Skin epidermis (tissue), 12 donors: ENCODE data around the gene DAO.
"Not testable (repeated sequence)": the region's sequence is repeated elsewhere in the genome, so short reads cannot be mapped to it uniquely, and the experiment has no call there.

Experiments used
- H3K27ac ChIP-seq, 21 experiments: fragments of 200-600 bp; sonication (generic) in 11 of 21; one replicate each; pipeline ENCODE4 v1.5.0; 2020; ENCODE audit warnings: mild to moderate bottlenecking in 3 of 21, inconsistent platforms in 2 of 21, moderate library complexity in 2 of 21
- H3K4me3 ChIP-seq, 7 experiments: fragments of 200-600 bp; sonication (generic) in 2 of 7; one replicate each; pipeline ENCODE4 v1.5.0; 2020; ENCODE audit warnings: inconsistent platforms in 2 of 7, mild to moderate bottlenecking in 2 of 7, moderate library complexity in 1 of 7

Gene DAO

DNA sequence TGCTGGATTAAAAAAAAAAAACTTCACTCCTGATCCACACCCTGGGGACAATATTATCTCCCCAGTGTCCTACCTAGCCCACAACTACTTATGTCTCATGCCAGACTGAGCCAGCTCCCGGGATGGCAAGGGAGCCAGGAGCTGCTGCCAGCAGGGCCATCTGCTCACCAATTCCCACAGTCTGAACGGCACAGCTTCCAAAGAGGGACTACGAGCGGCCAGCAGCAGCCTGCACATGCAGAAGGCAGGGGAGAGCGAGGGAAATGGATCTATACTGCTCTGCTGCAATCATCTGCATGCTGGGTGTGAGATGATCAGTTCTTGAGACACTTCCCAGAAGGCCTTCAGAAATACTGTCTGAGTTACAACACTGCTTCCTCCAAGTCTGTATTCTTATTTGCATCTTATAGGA, 33.6 kb upstream of the DAO start:
- Histone ChIP-seq H3K4me3 (no peak overlapping the region), H3K27ac (peak overlapping the region in 7 of 21 experiments; percentile 12 to 52 (median 32))

DNA sequence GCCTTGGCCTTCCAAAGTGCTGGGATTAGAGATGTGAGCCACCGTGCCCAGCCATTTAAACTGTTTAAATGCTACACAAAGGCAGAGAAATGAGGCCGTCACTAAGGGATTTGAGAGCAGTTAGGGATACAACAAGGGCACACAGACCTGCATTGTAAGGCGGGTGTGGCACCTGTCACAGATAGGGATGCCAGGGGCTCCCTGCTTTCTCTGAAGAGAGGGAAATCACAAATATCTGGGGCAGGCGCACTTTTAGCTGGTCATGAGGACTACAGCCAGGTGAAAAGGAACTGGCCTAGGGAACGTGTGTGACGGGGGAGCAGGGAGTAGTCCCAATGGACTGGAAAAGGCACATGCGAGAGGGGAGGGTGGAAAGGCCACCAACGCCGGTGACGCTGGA, 32.2 kb upstream of the DAO start:
- Histone ChIP-seq H3K4me3 (no peak overlapping the region), H3K27ac (peak overlapping the region in 2 of 21 experiments; percentile 11 to 28)

- H3K27ac ChIP-seq: peak overlapping the region in 1 of 21 experiments; percentile 42
- H3K4me3 ChIP-seq: no peak overlapping the region
These were observed 30.2 kb upstream of the DAO start for GRCh38 chr12:108849660-108850059.

GRCh38 chr12:108850854-108851573, 28.9 kb upstream of the DAO start:
- peak overlapping the region in 11 of 21 experiments; percentile 7 to 62 (median 36) for H3K27ac ChIP-seq

GRCh38 chr12:108852674-108853309, 27.1 kb upstream of the DAO start:
- Histone ChIP-seq H3K4me3 (no peak overlapping the region), H3K27ac (peak overlapping the region in 14 of 21 experiments; percentile 0 to 94 (median 44))

More at GRCh38 chr12:108850854-108851573, 28.9 kb upstream of the DAO start:
- peak overlapping the region in 1 of 7 experiments; percentile 2 for H3K4me3 ChIP-seq

DNA sequence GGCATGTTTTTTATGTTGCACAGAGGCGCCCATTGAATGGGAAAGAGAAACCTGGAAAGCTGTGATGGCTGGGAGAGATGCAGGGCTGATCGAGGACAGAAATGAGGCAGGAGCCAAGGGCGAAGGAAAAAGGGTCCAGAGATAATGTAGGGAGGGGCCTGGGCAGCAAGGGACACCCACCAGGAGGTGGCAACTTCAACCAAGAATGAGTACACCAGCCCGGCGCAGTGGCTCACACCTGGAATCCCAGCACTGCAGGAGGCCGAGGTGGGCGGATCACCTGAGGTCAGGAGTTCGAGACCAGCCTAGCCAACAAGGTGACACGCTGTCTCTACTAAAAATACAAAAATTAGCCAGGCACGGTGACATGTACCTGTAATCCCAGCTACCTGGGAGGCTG, 26.5 kb upstream of the DAO start:
- Histone ChIP-seq H3K27ac (peak overlapping the region in 18 of 21 experiments; percentile 20 to 94 (median 62)), H3K4me3 (no peak overlapping the region)

GRCh38 chr12:108853981-108854446, 25.9 kb upstream of the DAO start:
- Histone ChIP-seq H3K27ac (peak overlapping the region in 20 of 21 experiments; percentile 0 to 94 (median 58)), H3K4me3 (no peak overlapping the region)

GRCh38 chr12:108854451-108855283, 25.2 kb upstream of the DAO start:
- H3K27ac ChIP-seq: peak overlapping the region in 20 of 21 experiments; percentile 0 to 94 (median 67)

DNA sequence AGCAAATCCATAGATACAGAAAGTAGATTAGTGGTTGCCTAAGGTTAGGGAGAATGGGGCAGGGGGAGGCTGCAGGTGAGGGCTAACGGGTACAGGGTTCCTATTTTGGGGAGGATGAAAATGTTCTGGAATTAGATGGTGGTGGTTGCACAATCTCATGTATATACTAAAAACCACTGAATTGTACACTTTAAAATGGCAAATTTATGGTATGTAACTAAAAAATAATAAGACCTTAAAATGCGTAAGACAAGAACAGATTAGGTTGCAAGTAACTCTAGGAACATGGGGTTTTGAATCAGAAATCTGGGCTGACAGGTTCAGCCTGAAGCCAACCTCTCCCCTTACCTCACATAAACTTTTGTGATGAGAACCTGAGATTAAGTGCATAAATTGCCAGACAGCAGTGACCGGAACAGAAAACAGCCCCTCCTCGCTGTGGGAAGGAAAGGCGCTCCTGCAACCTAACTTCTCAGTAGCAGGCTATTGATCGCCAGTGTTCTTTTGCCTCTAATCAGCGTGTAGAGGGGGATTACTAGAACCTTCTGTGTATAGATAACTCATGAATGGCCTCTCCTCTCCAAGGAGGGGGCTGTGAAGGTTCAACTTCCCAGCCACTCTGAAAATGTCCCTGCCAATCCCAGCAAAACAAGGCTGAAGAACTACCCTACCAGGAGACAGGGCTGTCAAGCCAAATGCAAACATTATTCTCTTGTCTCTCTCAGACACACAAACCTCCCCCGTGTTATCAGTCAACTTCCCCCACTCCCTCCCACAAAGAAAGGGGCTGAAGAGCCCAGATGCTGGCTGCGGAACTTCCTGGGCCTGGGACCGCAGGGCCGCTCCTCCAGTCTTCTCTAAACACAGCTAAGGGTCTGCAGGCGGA, 24.4 kb upstream of the DAO start:
- peak overlapping the region in 19 of 21 experiments; percentile 72 to 95 (median 91) for H3K27ac ChIP-seq
- peak overlapping the region; percentile 58 to 81 (median 70) for H3K4me3 ChIP-seq

More at GRCh38 chr12:108854451-108855283, 25.2 kb upstream of the DAO start:
- H3K4me3 ChIP-seq: no peak overlapping the region

DNA sequence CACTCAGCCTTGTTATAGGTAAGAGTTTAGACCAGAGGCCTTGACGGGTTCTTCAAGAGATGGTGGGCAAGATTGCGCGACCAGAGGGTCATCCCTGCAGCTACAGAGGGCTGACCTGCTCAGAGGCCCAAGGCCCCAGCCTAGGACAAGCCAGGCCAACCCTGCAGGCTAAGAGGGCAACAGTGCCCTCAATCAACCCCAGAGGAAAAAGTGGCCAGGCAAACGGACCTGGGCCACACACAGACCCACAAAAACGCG, 23.8 kb upstream of the DAO start:
- H3K4me3 ChIP-seq: peak overlapping the region; percentile 58 to 81 (median 70)

DNA sequence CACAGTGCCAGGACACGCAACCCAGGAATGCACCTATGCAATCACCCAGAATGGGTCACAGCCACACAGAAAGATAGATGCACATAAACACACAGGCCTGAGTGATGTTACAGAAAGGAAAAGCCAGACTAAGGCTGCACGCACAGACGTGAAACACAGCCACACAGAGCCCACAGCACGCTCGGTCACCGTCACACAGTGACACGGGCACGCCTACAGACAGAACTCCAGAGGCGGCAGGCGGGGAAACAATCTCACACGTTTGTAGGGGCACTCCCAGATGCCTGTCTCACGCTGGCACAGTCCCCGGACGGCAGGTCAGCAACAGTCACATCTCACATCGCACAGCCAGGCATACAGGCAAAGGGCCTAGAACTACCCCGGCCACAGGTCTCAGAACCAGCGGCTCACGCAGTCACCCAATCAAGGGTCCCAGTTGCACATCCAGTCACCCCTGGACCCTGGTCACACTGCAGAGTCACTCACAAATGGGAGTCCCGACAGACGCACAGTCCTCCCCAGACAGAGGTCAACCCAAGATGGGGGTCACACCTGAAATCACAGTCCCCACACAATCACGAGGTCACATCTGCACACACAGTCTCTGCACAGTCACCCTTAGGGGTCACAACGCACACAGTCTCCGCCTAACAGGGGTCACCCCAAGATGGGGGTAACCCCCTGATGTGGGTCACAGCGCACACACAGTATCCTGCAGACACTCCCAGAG, 23.3 kb upstream of the DAO start:
- Histone ChIP-seq H3K4me3 (peak overlapping the region; percentile 58 to 81 (median 70)), H3K27ac (peak overlapping the region; percentile 69 to 95 (median 90))

More for the DNA sequence above, 23.8 kb upstream of the DAO start:
- H3K27ac ChIP-seq: peak overlapping the region in 19 of 21 experiments; percentile 72 to 95 (median 91)

DNA sequence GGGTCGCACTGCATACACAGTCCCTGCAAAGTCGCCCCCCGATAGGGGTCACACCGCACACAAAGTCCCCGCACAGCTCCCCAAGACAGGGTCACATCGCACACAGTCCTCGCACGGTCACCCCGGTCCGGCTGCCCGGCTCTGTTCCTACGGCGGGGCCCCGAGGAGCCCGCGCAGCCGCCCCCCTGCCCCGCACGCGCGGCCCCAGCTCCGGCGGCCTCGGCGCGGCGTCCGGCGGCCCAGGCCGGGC, 22.8 kb upstream of the DAO start:
- H3K4me3 ChIP-seq: peak overlapping the region; percentile 58 to 81 (median 70)
- peak overlapping the region; percentile 69 to 95 (median 90) for H3K27ac ChIP-seq

DNA sequence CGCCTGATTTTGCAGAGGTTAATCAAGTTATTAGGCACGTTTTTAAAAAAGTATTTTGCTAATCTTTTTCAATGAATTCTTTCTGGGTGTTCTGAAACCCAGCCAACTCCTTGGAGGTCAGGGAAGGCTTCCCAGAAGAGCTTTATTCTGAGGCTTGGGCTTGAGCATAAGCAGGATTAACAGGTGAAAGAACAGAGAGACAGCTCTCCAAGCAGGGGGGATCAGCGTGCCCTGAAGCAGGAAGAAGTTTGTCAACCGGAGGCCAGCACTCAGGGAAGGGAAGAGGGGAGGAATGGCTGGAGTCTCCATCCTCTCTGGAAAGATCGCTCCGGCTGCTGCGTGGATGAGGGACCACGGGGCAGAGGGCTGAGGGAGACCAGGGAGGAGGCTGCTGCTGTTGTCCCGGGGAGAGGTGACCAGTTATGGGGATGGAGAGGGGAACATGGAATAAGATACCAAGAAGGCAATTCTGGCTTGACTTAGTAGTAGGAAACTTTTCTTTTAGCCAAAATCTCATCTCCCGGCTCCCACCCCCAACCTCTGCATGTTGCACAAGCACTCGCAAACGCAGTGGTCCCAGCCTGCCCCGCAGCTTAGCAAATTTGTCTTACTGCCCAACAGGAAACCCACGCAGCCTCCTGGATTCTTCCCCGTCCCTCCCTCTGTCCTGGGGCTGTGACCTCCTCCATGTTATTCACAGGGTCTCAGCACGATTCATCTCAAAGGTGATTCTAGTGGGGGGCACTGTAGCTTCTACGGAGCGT, 21.4 kb upstream of the DAO start:
- H3K27ac ChIP-seq: peak overlapping the region in 18 of 21 experiments; percentile 81 to 96 (median 90)
- peak overlapping the region; percentile 36 to 81 (median 70) for H3K4me3 ChIP-seq

DNA sequence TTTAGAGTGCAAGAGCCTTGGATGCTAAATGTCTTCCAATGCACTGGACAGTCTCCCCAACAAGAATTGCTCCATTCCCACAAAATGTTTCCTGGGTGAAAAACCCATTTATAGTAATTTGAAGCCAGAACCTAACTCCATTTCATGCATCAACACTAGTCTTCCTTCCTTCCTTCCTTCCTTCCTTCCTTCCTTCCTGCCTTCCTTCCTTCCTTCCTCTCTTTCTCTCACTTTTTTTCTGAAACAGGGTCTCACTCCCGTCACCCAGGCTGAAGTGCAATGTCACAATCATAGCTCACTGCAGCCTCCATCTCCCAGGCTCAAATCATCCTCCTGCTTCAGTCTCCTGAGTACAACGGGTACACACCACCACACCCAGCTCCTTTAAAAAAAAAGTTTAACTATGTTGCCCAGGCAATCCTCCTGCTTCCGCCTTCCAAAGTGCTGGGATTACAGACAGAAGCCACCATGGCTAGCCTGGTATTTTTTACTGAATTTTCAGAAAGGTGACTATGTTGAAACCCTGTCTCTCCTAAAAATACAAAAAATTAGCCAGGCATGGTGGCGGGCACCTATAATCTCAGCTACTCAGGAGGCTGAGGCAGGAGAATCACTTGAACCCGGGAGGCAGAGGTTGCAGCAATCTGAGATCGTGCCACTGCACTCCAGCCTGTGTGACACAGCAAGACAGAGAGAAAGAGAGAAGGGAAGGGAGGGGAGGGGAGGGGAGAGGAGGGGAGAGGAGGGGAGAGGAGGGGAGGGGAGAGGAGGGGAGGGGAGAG, 20.6 kb upstream of the DAO start:
- not testable (repeated sequence) for H3K4me3 ChIP-seq
- H3K27ac ChIP-seq: peak overlapping the region in 7 of 21 experiments; percentile 39 to 96 (median 93)

DNA sequence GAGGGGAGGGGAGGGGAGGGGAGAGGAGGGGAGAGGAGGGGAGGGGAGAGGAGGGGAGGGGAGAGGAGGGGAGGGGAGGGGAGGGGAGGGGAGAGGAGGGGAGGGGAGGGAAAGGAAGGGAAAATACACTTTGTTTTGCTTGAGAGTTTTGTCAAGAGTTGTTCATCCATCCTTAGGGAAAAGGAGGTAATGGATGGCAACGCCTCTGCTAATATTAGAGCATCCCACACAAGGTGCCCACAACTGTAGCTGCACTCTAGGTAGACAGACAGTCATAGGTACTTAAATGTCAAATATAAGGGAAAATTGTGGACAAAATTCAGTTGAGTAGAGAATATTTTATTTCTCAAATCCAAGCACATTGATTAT, 20.0 kb upstream of the DAO start:
- H3K4me3 ChIP-seq: no peak overlapping the region
- no peak overlapping the region for H3K27ac ChIP-seq

DNA sequence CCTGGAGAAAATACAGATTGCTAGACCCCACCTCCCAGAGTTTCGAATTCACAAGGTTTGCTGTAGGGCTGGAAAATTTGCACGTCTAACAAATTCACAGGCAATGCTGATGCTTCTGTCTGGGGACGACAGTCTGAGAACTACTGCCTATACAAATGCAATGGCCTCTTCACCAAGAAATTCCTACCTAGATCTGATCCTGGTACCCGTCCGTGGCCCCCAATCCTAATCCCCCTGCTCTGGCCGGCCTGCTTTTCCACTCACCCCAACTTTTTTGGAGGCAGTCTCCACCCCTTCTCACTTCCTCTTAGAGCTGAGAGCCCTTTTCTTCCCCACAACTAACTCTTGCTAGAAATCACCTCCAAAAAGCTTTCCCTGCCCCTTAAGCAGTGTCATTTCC, 19.4 kb upstream of the DAO start:
- Histone ChIP-seq H3K4me3 (no peak overlapping the region), H3K27ac (peak overlapping the region in 2 of 21 experiments; percentile 14 to 31)

GRCh38 chr12:108861878-108862587, 17.9 kb upstream of the DAO start:
- H3K27ac ChIP-seq: peak overlapping the region in 6 of 21 experiments; percentile 34 to 85 (median 55)
- no peak overlapping the region for H3K4me3 ChIP-seq
